MCF 10A (cell line): ENCODE results near the gene LMF1. TPM values are rescaled to one million over a fixed set of nuclear protein-coding genes. Genes with fewer than 3 reads are reported as not detected.

Source experiments
- BruUV-seq: library from RNA; stranded (reverse); fragments of 400-500 nt; replicated peaks from 2 replicates; lab custom pipeline; 2021; lab: Mats Ljungman, UMichigan
- CTCF ChIA-PET: fragments of 300-600 bp; sonication (Branson Sonifier 250); formaldehyde crosslinking; extraction: SDS; loops from one replicate; lab custom pipeline; 2021; ENCODE audit warnings: antibody characterized with exemption, inconsistent platforms; lab: Yijun Ruan, JAX
- POLR2A ChIA-PET: fragments of 300-600, 350-650 bp; sonication (Branson Sonifier 250); formaldehyde crosslinking; extraction: SDS; loops from one replicate; lab custom pipeline; 2020; ENCODE audit warnings: antibody characterized with exemption, inconsistent platforms; lab: Yijun Ruan, JAX
- DNase-seq: peaks from one replicate; pipeline ENCODE4 v3.0.0-alpha.2; 2018; ENCODE audit not compliant: unreplicated experiment
- H3K27ac Mint-ChIP-seq: one replicate; pipeline ENCODE4 v1.8.0; 2022; ENCODE audit warnings: mild to moderate bottlenecking, low read depth, mixed read lengths; ENCODE audit not compliant: unreplicated experiment
- H3K27me3 Mint-ChIP-seq: one replicate; pipeline ENCODE4 v1.8.0; 2022; ENCODE audit warnings: mixed read lengths; ENCODE audit not compliant: insufficient read depth, unreplicated experiment
- H3K36me3 Mint-ChIP-seq: one replicate; pipeline ENCODE4 v1.8.0; 2022; ENCODE audit warnings: mild to moderate bottlenecking, moderate library complexity, mixed read lengths; ENCODE audit not compliant: insufficient read depth, unreplicated experiment
- H3K4me1 Mint-ChIP-seq: one replicate; pipeline ENCODE4 v1.8.0; 2022; ENCODE audit warnings: mixed read lengths; ENCODE audit not compliant: insufficient read depth, unreplicated experiment
- H3K4me3 Mint-ChIP-seq: one replicate; pipeline ENCODE4 v1.8.0; 2022; ENCODE audit warnings: mild to moderate bottlenecking, moderate library complexity, mixed read lengths; ENCODE audit not compliant: unreplicated experiment
- H3K9me3 Mint-ChIP-seq: one replicate; pipeline ENCODE4 v1.8.0; 2022; ENCODE audit warnings: mixed read lengths; ENCODE audit not compliant: unreplicated experiment
- intact Hi-C: fragments of 100-400 bp; cut with micrococcal nuclease; formaldehyde crosslinking; loops from 2 replicates; pipeline ENCODE4 v1.14.1; 2022
- total RNA-seq: library from RNA; stranded (reverse); gene quantifications from 2 replicates; pipeline ENCODE4 v1.2.3, GENCODE V29; 2022
- TF ChIP-seq, protein P1 (sequence below): fragments of 200-600 bp; IDR thresholded peaks from one replicate; pipeline ENCODE4 v1.8.0; 2022; ENCODE audit warnings: antibody characterized with exemption, mild to moderate bottlenecking; ENCODE audit not compliant: unreplicated experiment

Gene LMF1
- total RNA-seq, 1 experiment from 2014 or later = 9.9 TPM

DNA sequence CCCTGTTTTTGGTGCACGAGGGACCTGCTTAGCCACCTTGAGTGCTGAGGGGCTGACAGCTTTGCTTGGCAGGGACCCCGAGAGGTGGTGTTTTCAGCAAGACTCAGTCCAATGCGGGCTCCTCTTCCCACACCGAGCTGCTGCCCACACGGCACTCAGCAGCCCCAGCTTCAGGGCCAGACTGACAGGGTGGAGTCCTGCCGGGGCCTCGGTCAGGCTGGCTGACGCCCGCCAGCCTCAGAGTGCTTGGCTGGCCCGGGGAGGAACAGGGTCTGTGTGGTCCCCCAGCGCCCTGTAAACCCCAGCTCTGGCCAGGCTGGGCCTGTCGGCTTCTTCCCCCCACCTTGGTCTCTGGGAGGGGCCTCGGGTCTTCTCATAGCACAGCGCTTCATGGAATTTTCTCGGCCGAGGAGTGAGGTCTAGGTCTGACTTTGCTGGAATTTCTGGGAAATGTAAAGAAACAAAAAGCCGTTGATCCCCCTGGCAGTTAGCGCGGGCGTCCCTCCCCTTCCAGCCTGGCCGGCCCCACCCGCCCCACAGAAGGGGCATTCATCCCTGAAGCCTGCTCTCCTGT is 13.4 kb upstream of the LMF1 start:
- ChIA-PET CTCF (interaction anchor here (0.5 kb wide), 1 partner anchor 622 kb away, joined by 4 read pairs; no protein-coding TSS in a partner anchor), POLR2A (no interaction called here)
- intact Hi-C loops = no loop called here
- Mint-ChIP-seq H3K4me3 (no peak overlapping the region), H3K36me3 (no peaks in the 10 kb centered on the region), H3K27ac (no peak overlapping the region), H3K27me3 (no peaks in the 10 kb centered on the region), H3K9me3 (no peaks in the 10 kb centered on the region), H3K4me1 (no peaks in the 10 kb centered on the region)
- no peak for DNase-seq
- no TSS peak for BruUV-seq
- TF ChIP-seq, protein P1, sequence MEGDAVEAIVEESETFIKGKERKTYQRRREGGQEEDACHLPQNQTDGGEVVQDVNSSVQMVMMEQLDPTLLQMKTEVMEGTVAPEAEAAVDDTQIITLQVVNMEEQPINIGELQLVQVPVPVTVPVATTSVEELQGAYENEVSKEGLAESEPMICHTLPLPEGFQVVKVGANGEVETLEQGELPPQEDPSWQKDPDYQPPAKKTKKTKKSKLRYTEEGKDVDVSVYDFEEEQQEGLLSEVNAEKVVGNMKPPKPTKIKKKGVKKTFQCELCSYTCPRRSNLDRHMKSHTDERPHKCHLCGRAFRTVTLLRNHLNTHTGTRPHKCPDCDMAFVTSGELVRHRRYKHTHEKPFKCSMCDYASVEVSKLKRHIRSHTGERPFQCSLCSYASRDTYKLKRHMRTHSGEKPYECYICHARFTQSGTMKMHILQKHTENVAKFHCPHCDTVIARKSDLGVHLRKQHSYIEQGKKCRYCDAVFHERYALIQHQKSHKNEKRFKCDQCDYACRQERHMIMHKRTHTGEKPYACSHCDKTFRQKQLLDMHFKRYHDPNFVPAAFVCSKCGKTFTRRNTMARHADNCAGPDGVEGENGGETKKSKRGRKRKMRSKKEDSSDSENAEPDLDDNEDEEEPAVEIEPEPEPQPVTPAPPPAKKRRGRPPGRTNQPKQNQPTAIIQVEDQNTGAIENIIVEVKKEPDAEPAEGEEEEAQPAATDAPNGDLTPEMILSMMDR = no peak

DNA sequence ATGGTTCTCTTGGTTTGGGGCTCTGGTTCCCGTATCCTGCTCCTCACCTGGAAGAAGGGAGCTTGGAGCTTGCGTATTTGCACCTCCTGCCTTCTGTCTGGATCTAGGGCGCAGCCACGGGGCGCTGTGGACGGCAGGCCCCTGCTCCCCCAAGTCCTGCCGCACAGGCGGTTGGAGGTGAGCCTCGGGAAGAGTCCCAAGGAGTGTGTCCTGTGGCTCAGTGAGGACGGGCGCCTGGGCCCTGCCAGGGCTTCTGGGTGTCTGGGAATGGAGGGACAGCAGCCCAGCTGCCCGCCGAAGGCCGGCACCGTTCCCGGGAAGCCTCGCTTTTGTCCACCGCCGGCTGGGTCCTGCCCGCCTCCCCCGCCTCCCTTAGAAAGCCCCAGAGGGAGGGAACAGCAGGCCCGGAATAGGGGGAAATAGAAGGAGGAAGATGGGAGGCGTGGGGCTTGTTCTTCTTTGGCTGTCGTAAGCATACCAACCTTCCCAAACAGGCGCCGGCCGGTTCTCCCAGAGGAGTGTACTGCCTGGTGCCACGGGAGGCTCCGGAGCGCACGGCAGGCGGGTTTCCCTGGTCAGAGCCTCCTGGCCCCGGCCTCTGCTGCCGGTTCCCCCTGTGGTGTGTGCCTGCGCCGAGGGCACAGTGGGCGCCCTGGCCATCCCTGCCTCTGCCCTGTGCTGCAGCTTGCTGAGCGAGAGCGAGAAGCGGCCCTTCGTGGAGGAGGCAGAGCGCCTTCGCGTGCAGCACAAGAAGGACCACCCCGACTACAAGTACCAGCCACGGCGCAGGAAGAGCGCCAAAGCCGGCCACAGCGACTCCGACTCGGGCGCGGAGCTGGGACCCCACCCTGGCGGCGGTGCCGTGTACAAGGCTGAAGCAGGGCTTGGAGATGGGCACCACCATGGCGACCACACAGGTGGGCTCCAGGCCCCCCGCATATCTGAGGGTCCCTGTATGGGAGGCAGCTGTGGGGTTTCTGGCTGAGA is 12.6 kb upstream of the LMF1 start:
- Mint-ChIP-seq H3K4me1 (no peaks in the 10 kb centered on the region), H3K36me3 (no peaks in the 10 kb centered on the region), H3K27me3 (peaks cover 4% of the 10 kb centered on the region), H3K27ac (no peak overlapping the region), H3K9me3 (no peaks in the 10 kb centered on the region), H3K4me3 (no peak overlapping the region)
- ChIA-PET POLR2A (no interaction called here), CTCF (no interaction called here)
- TF ChIP-seq, protein P1 = no peak
- intact Hi-C loops = no loop called here
- BruUV-seq = no TSS peak
- no peak for DNase-seq

DNA sequence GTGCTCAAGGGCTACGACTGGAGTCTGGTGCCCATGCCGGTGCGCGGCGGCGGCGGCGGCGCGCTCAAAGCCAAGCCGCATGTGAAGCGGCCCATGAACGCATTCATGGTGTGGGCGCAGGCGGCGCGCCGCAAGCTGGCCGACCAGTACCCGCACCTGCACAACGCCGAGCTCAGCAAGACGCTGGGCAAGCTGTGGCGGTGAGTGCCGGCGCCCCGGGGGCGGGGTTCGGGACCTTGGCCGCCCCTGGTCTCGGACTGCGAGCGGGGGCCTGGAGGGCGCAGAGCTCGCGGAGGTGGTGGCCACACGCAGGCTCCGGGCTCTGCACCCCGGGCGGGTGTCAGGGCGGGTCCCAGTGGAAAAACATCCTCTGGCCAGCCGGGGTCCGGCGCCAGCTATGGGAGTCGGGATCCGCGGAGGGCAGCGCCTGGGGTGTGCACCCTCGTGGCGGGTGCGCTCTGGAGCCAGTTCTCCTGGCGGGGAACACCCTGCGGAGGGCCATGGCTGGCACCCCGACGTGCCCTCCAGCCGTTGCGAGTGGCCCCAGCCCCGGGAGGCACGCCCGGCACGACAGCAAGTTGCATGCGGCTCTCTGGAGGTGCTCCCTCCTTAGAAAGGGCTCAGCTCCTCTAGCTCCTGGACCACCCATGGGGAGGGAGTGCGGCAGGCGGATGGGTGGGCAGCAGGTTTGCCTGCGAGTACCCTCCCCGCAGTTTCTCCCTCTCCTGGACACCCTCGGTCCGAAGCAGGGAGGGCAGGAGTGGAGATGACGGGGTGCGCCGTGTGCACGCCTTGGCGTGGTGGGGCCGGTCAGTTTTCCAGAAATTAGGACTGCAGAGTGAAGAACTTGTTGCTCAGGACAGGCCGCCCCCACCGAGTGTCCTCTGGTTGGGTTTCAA is 11.6 kb upstream of the LMF1 start:
- DNase-seq = no peak
- H3K27me3 Mint-ChIP-seq = peaks cover 13% of the 10 kb centered on the region
- TF ChIP-seq, protein P1 = no peak
- POLR2A ChIA-PET = no interaction called here
- H3K9me3 Mint-ChIP-seq = no peaks in the 10 kb centered on the region
- no TSS peak for BruUV-seq
- no peaks in the 10 kb centered on the region for H3K36me3 Mint-ChIP-seq
- no peak overlapping the region for H3K4me3 Mint-ChIP-seq
- intact Hi-C loops = no loop called here
- H3K27ac Mint-ChIP-seq = no peak overlapping the region
- CTCF ChIA-PET = no interaction called here
- no peaks in the 10 kb centered on the region for H3K4me1 Mint-ChIP-seq
